GM12873 (cell line): ENCODE data around the gene CCDC85C.

Experiments used
- CTCF ChIP-seq: IDR thresholded peaks from 2 replicates; pipeline ENCODE4 v1.5.1; 2012; ENCODE audit warnings: low read depth, mild to moderate bottlenecking, moderate library complexity, low read length, control low read depth; ENCODE audit not compliant: insufficient read depth; ENCODE audit errors: missing control alignments

CCDC85C gene

GRCh38 chr14:99535448-99535847 is 68.6 kb downstream of the CCDC85C start:
- TF ChIP-seq CTCF, result no peak

DNA sequence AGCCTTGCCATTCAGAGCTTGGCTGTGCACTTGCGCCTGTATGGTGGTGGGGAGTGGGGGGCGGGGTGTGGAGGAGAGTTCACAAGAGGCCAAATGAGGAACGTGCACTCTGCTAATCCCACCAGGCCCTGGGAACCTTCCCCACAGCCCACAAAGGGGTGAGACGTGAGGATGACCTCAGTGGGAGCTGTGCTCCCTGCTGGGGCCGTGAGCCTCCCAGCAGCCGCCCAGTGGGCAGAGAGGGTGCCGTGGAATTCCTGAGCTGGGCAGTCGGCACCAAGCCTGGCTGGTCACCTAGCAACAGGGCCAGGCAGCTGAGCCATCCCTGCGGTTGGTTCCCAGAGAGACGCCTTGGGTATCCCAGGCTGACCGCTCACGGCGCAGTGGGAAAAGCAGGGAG is 69.1 kb downstream of the CCDC85C start:
- TF ChIP-seq CTCF, result no peak

DNA sequence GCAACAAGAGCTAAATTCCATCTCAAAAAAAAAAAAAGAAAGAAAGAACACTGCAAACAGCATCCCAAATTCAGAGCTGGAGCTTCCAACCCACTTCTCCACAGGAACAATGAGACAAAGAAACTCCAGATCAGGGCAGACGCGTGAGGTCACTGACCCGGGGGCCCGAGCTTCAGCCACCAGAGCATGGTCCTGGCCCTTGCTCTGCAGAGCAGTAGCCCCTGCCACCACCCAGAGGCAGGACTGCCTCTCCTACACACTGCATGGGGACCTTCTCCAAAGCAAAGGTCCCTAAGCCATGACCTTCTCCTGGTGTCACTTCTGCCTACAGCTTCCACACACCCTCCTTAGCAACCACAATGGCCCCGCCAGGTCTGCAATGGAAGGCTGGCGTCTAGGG is 69.7 kb downstream of the CCDC85C start:
- TF ChIP-seq CTCF, result no peak

GRCh38 chr14:99532310-99532709 is 71.7 kb downstream of the CCDC85C start:
- no peak for TF ChIP-seq CTCF

DNA sequence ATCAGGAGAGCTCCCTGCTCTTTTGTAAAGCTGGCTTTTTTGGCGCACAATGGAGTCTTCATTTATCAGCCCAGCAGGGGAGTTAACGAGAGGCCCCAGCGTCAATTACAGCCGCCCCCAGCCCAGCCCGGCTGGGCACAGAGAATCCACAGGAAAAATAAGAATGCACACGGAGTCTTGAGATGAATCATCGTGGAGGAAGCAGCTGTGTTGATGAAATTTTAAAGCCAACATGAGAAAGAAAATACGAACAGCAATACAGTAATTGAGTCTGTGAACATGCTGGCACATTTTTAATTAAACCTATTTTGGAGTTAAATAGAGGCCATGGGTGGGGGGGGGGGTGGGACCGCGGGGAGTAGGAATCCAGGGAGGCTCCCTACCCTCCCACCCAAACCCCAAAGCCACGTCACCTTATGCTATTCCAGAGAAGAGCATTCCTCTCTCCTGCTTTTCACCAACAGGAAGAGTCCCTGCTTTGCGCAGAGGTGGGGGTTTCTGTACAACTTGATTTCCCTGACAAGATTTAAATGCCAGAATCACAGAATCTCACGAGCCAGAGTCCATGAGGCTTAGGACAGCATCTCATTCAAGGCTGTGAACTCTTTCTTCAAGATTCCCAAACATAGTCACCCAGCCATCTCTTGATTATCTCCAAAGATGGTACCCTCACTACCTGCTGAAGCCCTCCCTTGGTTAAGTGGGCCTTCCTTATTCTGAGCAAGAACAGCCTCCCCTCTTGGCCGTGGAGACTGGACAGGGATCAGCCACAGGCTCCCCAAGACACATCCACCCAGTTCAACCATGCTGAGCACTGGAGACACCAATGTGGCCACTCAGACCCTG is 72.5 kb downstream of the CCDC85C start:
- TF ChIP-seq CTCF, result no peak

DNA sequence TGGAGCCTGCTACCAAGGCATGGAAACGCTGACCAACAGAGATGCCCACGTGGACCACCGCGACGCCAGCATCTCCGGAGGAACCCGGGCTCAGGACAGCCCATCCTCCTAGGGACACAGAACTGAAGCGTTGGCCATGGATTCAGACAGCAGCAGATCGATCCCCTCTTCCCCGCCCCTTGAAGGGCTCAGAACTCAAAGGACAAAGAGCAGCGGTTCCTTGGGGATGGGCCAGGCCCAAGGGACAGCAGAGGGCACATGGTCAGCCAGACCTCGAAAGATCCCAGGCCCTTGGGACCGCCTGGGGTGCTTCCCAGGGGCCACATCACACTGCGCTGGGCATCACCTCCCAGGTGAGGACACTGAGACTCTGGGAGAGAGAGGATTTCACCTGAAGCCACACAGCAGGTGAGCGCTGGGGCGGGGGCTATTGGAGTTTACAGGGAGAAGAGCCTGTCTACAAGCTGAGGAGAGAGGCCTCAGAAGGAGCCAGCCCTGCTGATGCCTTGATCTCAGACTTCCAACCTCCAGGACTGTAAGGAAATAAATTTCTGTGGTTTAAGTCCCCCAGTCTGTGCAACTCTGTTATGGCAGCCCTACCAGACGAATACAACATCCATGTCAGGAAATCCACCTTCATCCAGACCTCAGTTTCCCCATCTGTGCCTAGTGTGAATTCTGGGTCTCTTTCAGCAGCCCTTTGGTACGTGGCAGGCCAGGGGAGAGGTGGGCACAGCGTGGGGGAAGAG is 73.4 kb downstream of the CCDC85C start:
- TF ChIP-seq CTCF, result no peak

- no peak for TF ChIP-seq CTCF
These were observed 74.1 kb downstream of the CCDC85C start for GRCh38 chr14:99529899-99530298.
